Posterior vena cava (tissue), 2 donors: ENCODE data around the gene S100A4. TPM values are rescaled to one million over a fixed set of nuclear protein-coding genes. Genes with fewer than 3 reads are reported as not detected.
A peak's percentile ranks its signal among the peaks of the same experiment; 100 is the strongest.
"Not testable (repeated sequence)": the region's sequence is repeated elsewhere in the genome, so short reads cannot be mapped to it uniquely, and the experiment has no call there.

Experiments used
- DNase-seq: peaks from one replicate; pipeline ENCODE4 v3.0.0-alpha.2; 2020; ENCODE audit warnings: low spot score
- intact Hi-C, 2 donors: fragments of 100-400 bp; cut with DNase I; formaldehyde crosslinking; loops; one replicate each; pipeline versions ENCODE4 v1.14.1 to v1.14.2; 2022 to 2023
- total RNA-seq, 2 donors: library from RNA; stranded (reverse); fragmentation: NEBNext Ultra II Directional; extraction: Animal tissue kit (Norgen Biotek cat#: 25700); gene quantifications; one replicate each; pipeline ENCODE4 v1.2.1, GENCODE V29; 2021
- donor health status: DM: yes; HTN: yes; CAD: no.
- donor health status: DM: yes; HTN: yes; CAD: no.

The S100A4 gene
- total RNA-seq, 2 donors from 2014 or later: 286 to 472 TPM

- intact Hi-C loops: no loop called here
- DNase-seq: no peak
Measured at GRCh38 chr1:153537376-153537730, 8.3 kb downstream of the S100A4 start.

- intact Hi-C loops: no loop called here
Measured at GRCh38 chr1:153536671-153537375, 8.8 kb downstream of the S100A4 start.

DNA sequence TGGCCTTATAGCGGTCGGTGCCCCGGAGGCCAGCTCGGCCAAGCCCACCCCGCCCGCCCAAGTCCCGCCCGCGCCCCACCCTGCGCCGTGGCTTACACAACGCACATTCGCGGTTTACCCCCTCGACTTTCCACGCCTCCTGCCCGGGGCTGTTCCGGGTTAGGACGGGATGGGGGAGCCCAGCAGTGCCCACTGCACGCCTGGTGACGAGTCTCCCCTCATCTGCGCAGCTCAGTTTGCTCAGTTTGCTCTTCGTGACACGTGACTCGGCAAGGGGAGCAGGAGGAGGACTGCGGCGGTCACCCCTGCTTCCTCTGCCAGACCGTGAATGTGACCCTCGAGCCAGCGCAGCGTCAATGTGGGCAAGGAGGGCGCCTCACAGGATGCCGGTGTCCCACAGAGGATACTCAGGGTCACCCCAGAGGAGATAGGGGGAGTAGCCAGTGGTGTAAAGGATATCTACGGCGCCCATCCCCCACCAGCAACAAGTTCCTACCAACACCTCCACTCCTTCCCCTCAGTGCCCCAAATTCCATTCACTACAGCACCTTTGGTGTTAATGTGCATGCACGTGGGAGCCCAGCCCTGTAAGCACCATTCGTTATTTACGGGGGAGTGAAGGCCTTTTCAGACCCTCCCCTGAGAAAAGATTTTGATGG is 9.5 kb downstream of the S100A4 start:
- intact Hi-C loops: no loop called here
- peak; percentile 97 for DNase-seq

More at GRCh38 chr1:153536671-153537375, 8.8 kb downstream of the S100A4 start:
- peak; percentile 80 for DNase-seq

DNA sequence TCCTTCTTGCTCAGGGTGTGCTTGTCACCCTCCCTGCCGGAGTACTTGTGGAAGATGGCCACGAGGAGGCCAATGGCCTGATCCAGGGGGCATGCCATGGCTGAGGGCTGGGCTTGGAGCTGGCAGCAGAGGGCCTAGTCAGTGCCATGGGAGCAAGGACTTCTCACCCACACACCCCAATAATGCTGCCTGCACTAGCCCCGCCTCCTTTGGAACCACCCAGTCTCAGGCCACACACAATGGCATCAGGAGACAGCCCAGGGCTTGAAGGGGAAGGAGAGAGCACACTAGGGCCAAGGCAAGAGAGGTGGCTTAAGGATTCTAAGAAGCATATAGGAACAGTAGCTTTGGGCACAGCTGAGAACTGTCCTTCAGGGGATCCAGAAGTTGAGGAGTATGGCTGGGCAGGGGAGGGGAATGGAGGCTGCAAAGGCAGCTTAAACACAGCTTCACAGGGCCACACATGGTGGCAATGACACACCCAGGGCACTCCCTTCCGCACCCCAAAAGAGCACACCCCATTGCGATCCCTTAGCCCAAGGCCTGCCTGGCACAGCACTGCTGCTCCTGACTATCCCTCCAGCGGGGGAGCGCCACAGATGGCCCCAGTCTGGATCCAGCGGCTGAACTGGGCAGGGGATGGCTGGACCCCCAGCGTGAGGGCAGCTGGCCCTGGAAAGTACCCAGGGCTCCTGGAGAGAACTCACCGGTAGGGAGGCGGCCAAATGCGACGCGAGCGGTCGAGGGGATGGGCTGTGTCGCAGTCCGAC is 10.2 kb downstream of the S100A4 start, which contains the start of gene S100A6:
Gene S100A6, minus strand, starts transcription at position 750 of the 770 bp plus-strand sequence. Its CDS starts 652 bp downstream, at position 98.
- peak; percentile 88 for DNase-seq
- intact Hi-C loops: no loop called here

DNA sequence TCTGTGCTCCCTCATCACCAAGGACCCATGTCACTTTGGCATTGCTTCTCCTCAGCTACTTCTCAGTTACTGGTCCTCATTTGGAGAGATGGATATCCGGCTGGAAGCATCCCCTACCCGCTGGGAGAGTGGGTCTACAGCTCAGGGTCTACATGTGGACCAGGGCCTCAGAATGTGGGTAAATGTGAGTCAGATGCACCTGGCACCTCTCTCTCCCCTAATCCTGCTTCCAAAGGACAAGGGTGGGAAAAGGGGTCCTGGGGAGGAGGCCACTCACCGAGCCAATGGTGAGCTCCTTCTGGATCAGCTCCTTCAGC is 10.7 kb downstream of the S100A4 start:
- no peak for DNase-seq
- intact Hi-C loops: loop anchor here (5.0 kb wide), 1 partner anchor 32 kb away; the partner anchor contains the start of gene S100A2 (in 2 of the 2)

DNA sequence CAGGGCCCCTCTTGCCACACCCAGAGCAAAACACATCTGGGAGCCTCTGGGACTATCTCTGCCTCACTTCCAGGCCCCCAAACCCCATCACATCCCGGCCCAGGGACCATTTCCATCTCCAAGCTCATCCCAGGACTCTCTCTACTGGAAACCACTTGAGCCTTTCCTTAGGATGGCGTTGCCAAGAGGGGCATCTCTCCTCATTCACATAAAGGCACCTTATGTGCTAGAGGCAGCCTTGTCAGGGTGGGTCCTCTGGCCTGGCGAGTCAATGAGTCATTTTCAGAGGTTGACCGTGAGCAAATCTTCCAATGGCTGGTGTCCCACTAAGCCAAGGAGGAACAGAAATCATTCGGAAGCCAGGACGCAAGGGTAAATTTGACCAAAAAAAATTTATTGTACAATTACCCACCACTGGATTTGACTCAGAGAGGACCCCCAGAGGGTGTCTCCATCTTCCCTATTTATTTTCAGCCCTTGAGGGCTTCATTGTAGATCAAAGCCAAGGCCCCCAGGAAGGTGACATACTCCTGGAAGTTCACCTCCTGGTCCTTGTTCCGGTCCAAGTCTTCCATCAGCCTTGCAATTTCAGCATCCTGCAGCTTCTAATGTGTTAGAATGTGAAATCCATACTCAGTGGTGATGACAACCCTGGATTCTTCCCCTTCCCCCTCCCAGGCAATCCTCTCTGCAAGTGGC is 11.2 kb downstream of the S100A4 start:
- intact Hi-C loops: loop anchor here (5.0 kb wide), 1 partner anchor 33 kb away; the partner anchor contains the start of gene S100A2 (in 2 of the 2)
- DNase-seq: peak; percentile 48

- peak; percentile 92 for DNase-seq
- intact Hi-C loops: loop anchor here (5.0 kb wide), 1 partner anchor 34 kb away; the partner anchor contains the start of gene S100A2 (in 2 of the 2)
Measured at GRCh38 chr1:153533689-153534201, 11.9 kb downstream of the S100A4 start.

- intact Hi-C loops: loop anchor here (5.0 kb wide), 1 partner anchor 34 kb away; the partner anchor contains the start of gene S100A2 (in 2 of the 2)
- DNase-seq: peak; percentile 95
Measured at GRCh38 chr1:153532769-153533599, 12.6 kb downstream of the S100A4 start.

GRCh38 chr1:153532181-153532580 is 13.4 kb downstream of the S100A4 start:
- peak; percentile 12 for DNase-seq
- intact Hi-C loops: loop anchor here (5.0 kb wide), 1 partner anchor 35 kb away; the partner anchor contains the start of gene S100A2 (in 2 of the 2)

DNA sequence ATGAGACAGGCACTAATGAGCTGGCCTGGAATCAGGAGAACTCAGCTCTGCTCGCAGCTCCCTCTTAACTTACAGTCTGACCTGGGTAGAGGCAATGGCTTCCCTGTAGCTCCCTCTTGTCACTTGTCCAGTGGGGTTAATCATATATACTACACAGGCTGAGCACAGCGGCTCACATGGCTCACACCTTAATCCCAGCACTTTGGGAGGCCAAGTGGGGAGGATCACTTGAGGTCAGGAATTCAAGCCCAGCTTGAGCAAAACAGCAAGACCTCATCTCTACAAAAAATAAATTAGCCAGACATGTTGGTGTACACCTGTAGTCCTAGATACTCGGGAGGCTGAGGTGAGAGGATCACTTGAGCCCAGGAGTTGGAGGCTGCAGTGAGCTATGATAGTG is 14.0 kb downstream of the S100A4 start:
- peak; percentile 43 for DNase-seq

GRCh38 chr1:153527683-153528040 is 17.9 kb downstream of the S100A4 start:
- intact Hi-C loops: no loop called here
- DNase-seq: no peak

More for the DNA sequence above, 14.0 kb downstream of the S100A4 start:
- intact Hi-C loops: loop anchor here (5.0 kb wide), 1 partner anchor 36 kb away; the partner anchor contains the start of gene S100A2 (in 2 of the 2)

GRCh38 chr1:153527023-153527682 is 18.5 kb downstream of the S100A4 start:
- DNase-seq: peak; percentile 49

GRCh38 chr1:153526132-153526543 is 19.5 kb downstream of the S100A4 start:
- intact Hi-C loops: no loop called here

More at GRCh38 chr1:153527023-153527682, 18.5 kb downstream of the S100A4 start:
- intact Hi-C loops: no loop called here

DNA sequence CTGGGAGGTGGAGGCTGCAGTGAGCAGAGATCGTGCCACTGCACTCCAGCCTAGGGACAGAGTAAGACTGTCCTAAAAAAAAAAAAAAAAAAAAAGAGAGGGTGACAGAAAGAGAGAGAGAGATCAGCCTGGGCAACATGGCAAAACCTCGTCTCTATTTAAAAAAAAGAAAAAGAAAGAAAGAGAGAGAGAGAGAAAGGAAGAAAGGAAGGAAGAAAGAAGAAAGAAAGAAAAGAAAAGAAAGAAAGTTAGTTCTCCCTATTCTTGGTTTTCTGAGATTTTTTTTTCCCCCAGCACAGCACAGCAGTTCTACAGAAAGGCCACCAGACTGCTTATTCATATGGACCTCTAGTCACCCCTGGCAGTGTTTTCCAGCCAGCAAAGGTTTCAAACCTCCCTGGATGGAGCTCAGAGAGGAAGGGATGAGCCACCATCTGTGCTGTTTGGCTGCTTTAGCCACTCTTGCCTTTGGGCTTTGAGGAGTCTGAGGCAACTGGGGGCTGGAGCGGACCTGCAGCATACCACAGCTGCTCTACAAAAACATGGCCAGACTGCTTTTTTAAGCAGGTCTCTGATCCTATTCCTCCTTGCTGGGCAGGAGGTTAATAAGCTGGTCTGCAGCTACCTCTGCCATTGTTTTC is 20.4 kb downstream of the S100A4 start:
- intact Hi-C loops: no loop called here
- peak; percentile 74 for DNase-seq

More at GRCh38 chr1:153526132-153526543, 19.5 kb downstream of the S100A4 start:
- DNase-seq: peak; percentile 29

- not testable (repeated sequence) for DNase-seq
Measured at GRCh38 chr1:153522353-153523048, 23.1 kb downstream of the S100A4 start.

GRCh38 chr1:153521808-153522207 is 23.8 kb downstream of the S100A4 start:
- not testable (repeated sequence) for DNase-seq

More at GRCh38 chr1:153522353-153523048, 23.1 kb downstream of the S100A4 start:
- intact Hi-C loops: not testable (repeated sequence)

More at GRCh38 chr1:153521808-153522207, 23.8 kb downstream of the S100A4 start:
- intact Hi-C loops: not testable (repeated sequence)
